ENCODE results near the gene EFL1. TPM values are rescaled to one million over a fixed set of nuclear protein-coding genes. Genes with fewer than 3 reads are reported as not detected.
A peak's percentile ranks its signal among the peaks of the same experiment; 100 is the strongest.
"Not testable (repeated sequence)": the region's sequence is repeated elsewhere in the genome, so short reads cannot be mapped to it uniquely, and the experiment has no call there.

The EFL1 gene
- total RNA-seq, 2 experiments from 2014 or later, result 20.8 to 23.1 TPM

DNA sequence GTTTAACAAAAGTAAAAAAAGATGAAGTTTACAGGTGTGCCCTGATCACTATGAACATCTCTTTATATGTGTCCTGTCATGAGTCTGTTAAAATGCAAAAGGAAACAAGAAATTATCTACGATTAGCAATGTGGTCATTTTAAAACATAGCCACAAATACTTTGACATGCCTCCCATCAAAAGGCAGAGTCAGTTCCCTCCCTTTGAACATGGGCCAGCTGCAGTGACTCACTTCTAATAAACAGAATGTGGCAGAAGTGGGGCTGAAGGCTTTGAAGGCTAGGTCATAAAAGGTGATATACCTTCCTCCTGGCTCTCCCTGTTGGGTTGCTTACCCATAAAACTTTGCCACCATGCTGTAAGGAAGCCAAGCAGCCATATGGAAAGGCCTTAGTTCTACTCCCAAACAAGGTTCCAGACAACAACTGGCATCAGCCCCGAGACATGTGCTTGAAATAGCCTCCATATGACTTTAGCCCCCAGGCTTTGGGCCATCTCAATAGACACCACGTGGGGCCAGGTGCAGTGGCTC, 52.4 kb downstream of the EFL1 start:
- CTCF ChIA-PET, result interaction anchor here (0.7 kb wide), 1 partner anchor 84 kb away, joined by 3 read pairs; no protein-coding TSS in a partner anchor
- H3K9me3 Mint-ChIP-seq, POLR2A ChIA-PET, H3K27ac Mint-ChIP-seq, H3K4me3 Mint-ChIP-seq, H3K4me1 Mint-ChIP-seq, H3K27me3 Mint-ChIP-seq, DNase-seq: not testable (repeated sequence)
- peaks cover 21% of the 10 kb centered on the region for H3K36me3 Mint-ChIP-seq (ENCODE audit: low read depth)

DNA sequence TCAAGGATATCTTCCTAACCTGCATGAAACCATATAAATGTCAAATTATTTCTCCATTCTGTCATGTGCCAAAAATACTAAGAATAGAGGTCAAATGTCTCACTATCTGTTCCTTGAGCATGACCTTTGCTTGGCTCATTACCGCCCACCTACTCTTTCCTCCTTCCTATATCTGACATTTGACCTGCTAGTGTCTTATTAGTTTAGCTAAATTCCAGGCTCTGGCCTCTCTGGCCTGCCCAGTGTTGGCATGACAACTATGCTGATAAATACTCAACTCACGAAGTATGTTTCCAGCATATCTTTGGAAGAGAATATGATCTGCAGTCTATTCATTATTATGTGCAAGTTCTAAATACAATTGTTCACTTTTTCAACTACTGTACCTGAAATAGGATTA, 58.0 kb downstream of the EFL1 start:
- POLR2A ChIA-PET, H3K27me3 Mint-ChIP-seq, H3K9me3 Mint-ChIP-seq: not testable (repeated sequence)

DNA sequence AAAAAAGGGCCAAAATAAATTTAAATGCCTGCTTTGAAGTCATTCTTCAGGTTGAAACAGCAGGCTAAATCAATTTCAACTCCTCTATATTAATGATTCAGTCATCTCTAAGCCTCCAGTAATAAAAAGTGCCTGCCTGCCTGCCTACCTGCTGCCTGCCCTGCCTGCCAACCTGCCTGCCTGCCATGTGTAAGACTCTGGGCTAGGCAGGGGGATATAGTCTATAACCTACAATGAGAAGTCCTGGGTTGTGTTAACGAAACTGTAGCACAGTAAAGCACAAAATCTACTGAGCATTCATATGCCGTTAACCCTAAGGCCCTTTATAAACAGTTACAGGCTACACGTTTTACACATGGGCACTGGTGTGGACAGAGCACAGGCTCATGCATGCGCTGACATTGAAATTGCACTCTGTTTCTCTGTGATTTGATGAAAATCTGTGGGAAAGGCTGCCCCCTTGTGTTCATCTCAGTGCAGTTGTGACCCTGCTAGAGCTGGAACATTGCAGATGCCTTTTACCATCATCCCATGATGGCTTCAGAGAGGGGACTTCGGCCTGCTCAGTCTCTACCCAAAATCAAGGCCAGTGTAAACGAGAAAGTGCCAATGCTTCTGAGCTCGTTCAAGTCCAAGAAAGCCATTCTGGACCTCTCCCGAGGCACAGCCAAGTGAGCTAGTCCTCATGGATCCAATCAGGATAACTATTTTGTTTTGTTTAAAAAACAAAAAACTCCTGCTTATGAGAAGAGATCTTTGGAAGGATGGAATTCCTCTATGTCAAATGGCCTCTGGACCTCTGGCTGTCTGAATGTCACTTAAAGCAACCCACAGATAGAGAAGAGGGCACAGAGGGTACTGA, 64.6 kb downstream of the EFL1 start:
- Mint-ChIP-seq H3K27ac (no peak overlapping the region), H3K4me1 (no peaks in the 10 kb centered on the region), H3K27me3 (no peaks in the 10 kb centered on the region)

More for the DNA sequence above, 58.0 kb downstream of the EFL1 start:
- H3K4me3 Mint-ChIP-seq, CTCF ChIA-PET, H3K4me1 Mint-ChIP-seq, DNase-seq, H3K27ac Mint-ChIP-seq: not testable (repeated sequence)
- H3K36me3 Mint-ChIP-seq (ENCODE audit: low read depth), result peaks cover 13% of the 10 kb centered on the region

DNA sequence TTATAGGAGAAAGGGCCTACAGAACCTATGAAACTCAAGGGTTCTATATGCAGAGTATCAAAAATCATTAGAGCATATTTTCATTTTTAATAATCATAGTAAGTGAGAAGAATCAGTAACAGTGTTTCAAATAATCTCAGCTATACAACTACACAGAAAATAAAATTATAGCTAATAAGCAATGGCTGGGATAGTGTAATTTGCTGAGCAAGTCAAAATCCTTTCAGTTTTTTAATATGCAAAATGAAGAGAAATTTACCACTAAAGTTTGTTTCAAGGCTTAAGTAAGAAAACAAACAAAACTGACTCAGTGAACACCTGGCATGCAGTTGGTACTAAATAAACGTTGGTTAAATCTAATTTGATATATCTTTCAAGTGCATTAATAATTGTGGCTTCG, 66.2 kb downstream of the EFL1 start:
- ChIA-PET CTCF (interaction anchor here (1.4 to 1.8 kb wide), 2 partner anchors 87 to 88 kb away, joined by 3 to 11 read pairs; no protein-coding TSS in a partner anchor), POLR2A (no interaction called here)
- no peak overlapping the region for H3K27ac Mint-ChIP-seq
- no peaks in the 10 kb centered on the region for H3K9me3 Mint-ChIP-seq
- H3K27me3 Mint-ChIP-seq, result no peaks in the 10 kb centered on the region
- peaks cover 2% of the 10 kb centered on the region for H3K4me1 Mint-ChIP-seq
- H3K36me3 Mint-ChIP-seq (ENCODE audit: low read depth), result no peaks in the 10 kb centered on the region
- no peak overlapping the region for H3K4me3 Mint-ChIP-seq
- DNase-seq, result no peak

More for the DNA sequence above, 64.6 kb downstream of the EFL1 start:
- CTCF ChIA-PET, result interaction anchor here (0.8 to 1.2 kb wide), 3 partner anchors 22 to 134 kb away, joined by 3 to 25 read pairs (median 3); no protein-coding TSS in a partner anchor
- Mint-ChIP-seq H3K9me3 (no peaks in the 10 kb centered on the region), H3K4me3 (no peak overlapping the region), H3K36me3 (ENCODE audit: low read depth) (no peaks in the 10 kb centered on the region)
- DNase-seq, result peak; percentile 61
- POLR2A ChIA-PET, result no interaction called here

DNA sequence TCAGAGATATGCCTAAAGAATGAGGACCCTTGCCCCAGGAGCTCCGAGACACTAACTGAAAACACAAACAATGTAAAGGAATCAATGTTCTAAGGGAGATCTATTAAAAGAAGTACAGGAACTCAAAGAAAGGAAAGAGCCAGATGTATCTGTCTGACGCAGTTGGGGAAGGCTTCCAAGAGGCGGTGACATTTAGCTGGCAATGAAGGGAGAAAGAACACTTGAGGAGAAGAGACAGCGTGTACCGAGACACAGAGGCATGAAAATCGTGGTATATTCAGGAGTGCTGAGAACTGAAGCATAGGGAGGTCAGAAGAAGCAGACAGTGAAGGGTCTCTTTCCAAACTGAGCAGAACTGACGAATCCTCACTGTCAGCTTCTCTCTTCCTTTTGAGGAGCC, 66.7 kb downstream of the EFL1 start:
- POLR2A ChIA-PET; H3K27me3 Mint-ChIP-seq; H3K4me3 Mint-ChIP-seq; DNase-seq; H3K9me3 Mint-ChIP-seq; H3K36me3 Mint-ChIP-seq (ENCODE audit: low read depth); H3K4me1 Mint-ChIP-seq; H3K27ac Mint-ChIP-seq: not testable (repeated sequence)
- CTCF ChIA-PET, result interaction anchor here (1.4 to 1.8 kb wide), 2 partner anchors 86 to 87 kb away, joined by 3 to 11 read pairs; no protein-coding TSS in a partner anchor

DNA sequence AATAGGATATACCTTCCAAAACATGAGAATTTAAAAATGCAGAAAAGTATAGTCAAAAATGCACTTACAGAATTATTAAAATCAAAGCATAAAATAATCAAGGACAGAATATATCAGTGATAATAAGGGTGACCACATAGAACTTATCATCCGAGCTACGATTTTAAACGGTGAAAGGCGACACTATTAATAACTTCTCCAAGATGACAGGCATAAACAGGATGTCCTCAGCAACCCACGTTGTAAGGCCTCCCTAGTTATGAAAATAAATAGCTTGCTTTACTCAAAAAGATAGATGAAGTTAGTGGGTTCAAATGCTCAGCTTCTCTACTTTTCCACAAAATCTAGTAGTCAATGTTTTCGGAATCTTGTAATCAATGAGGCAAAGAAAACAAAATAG, 68.0 kb downstream of the EFL1 start:
- H3K4me3 Mint-ChIP-seq, POLR2A ChIA-PET: not testable (repeated sequence)
- CTCF ChIA-PET, result interaction anchor here (1.5 kb wide), 2 partner anchors 54 to 86 kb away, joined by 4 to 5 read pairs; no protein-coding TSS in a partner anchor

DNA sequence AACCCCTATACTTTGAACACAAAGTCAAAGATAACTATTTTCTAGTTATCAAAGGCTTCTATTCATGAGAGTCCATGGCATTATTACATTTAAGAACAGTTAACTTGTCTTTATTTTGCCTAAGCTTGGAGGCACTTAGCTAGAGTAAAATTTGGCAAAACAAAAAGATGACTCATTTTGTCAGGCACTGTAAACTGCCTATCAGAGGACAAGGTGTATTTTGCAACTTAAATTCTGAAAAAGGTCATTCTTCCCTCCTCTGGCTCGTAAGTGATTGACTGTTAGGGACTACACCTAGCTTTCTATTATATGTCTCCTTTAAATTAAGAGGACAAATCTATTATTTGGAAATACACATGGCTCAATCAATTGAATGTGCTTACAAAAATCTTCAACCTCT, 69.1 kb downstream of the EFL1 start:
- POLR2A ChIA-PET; H3K4me1 Mint-ChIP-seq; H3K27ac Mint-ChIP-seq; H3K27me3 Mint-ChIP-seq; DNase-seq; H3K9me3 Mint-ChIP-seq; H3K4me3 Mint-ChIP-seq; H3K36me3 Mint-ChIP-seq (ENCODE audit: low read depth): not testable (repeated sequence)
- CTCF ChIA-PET, result interaction anchor here (1.4 kb wide), 1 partner anchor 22 kb away, joined by 3 read pairs; no protein-coding TSS in a partner anchor

More for the DNA sequence above, 68.0 kb downstream of the EFL1 start:
- not testable (repeated sequence) for DNase-seq; H3K27me3 Mint-ChIP-seq; H3K4me1 Mint-ChIP-seq; H3K27ac Mint-ChIP-seq; H3K9me3 Mint-ChIP-seq; H3K36me3 Mint-ChIP-seq (ENCODE audit: low read depth)

DNA sequence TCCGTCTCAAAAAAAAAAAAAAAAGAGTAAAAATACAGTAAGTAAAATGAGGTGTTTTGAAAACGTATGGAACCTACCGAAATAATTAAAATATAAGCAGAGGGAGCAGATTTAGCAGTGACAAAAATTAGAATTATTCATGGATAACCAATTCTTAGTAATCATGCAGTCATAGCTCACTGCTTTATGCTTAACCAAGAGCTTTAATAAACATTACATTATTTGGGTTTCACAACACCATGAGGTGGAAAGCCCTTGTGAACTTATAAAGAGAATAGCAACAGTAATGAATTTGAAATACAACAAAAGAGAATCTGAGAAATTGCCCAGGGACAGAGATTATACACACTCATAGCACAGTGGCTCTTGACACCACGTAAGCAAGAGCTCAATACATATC, 70.1 kb downstream of the EFL1 start:
- DNase-seq; H3K4me1 Mint-ChIP-seq; H3K9me3 Mint-ChIP-seq; H3K27me3 Mint-ChIP-seq; H3K4me3 Mint-ChIP-seq; H3K27ac Mint-ChIP-seq; H3K36me3 Mint-ChIP-seq (ENCODE audit: low read depth): not testable (repeated sequence)
- POLR2A ChIA-PET, result interaction anchor here (0.6 kb wide), 1 partner anchor 10 kb away, joined by 3 read pairs; no protein-coding TSS in a partner anchor
- CTCF ChIA-PET, result interaction anchor here (1.2 to 1.4 kb wide), 2 partner anchors 21 to 58 kb away, joined by 3 to 4 read pairs; no protein-coding TSS in a partner anchor

DNA sequence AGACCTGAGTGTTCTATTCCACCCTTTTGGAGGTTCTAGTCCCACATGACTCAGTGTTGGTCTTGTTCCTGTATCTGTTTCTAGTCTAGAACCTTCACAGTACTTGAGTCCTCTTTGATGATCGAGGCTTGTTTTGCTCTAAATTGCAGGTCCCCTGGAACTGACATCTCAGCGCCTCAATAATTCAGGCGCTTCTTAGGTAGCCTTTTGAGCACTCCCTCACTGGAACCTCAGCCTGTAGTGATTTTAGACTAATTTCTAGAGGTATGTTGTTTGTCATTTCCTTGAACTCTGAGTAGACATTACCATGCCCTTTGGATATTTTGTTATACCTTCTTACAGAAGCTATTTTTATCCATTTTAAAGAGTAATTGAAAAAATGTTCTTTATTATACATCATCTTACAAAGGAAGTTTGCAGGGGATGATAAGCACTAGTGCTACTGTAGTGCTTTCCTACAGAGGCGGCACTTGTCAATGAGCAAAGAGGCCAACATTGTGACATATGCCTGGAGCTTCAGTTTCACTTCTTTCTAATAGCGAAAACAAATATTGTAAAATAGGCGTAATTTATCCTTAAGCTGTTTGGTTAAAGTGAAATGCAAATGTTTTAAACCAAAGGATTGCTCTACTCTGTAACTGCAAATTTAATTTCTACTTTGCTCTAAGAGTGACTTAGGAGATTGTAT, 75.7 kb downstream of the EFL1 start:
- Mint-ChIP-seq H3K36me3 (ENCODE audit: low read depth) (peaks cover 3% of the 10 kb centered on the region), H3K4me1 (peaks cover 2% of the 10 kb centered on the region), H3K4me3 (no peak overlapping the region), H3K27ac (no peak overlapping the region), H3K9me3 (no peaks in the 10 kb centered on the region), H3K27me3 (no peaks in the 10 kb centered on the region)
- CTCF ChIA-PET, result interaction anchor here (1.0 kb wide), 1 partner anchor 47 kb away, joined by 3 read pairs; no protein-coding TSS in a partner anchor
- no peak for DNase-seq
- POLR2A ChIA-PET, result no interaction called here

DNA sequence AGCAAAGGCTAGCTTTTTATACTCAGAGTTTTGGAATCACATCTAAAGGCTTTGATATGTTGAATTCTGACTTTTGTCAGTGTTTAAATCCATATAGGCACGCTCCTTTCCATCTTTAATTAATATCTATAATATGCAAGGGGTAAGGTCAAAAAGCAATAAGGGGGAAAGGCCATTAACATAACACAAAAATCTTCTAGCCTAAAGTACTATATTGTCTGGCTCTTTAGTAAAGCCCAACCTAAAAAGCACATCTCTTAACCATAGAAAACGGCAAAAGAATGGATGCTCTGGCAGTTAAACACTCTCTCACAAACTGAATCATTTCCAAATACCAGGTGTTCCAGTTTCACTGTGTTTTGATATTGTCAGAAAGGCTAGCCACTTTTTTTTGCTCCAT, 76.4 kb downstream of the EFL1 start:
- H3K27ac Mint-ChIP-seq, result no peak overlapping the region
- H3K36me3 Mint-ChIP-seq (ENCODE audit: low read depth), result peaks cover 3% of the 10 kb centered on the region
- ChIA-PET POLR2A (no interaction called here), CTCF (no interaction called here)
- H3K9me3 Mint-ChIP-seq, result no peaks in the 10 kb centered on the region
- H3K4me3 Mint-ChIP-seq, result no peak overlapping the region
- no peak for DNase-seq
- H3K27me3 Mint-ChIP-seq, result no peaks in the 10 kb centered on the region
- no peaks in the 10 kb centered on the region for H3K4me1 Mint-ChIP-seq

DNA sequence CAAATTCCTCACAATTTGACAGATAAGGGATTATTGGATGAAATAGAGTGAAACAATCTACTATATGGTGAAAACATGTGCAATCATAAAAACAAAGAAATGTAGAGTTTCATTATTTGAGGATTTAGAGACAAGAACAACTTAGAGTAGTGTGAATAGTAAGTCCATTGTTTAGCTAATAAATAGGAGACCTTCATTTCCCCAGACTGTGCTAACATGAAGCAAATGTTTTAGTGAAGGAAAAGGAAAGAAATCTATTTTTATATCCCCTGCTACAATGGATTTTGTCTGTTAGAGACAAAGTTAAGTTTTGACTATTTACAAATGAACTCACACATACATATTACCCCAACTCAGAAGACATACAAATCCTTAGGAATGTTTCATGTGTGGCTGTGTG, 77.8 kb downstream of the EFL1 start:
- DNase-seq, result no peak
- no peak overlapping the region for H3K27ac Mint-ChIP-seq
- no peaks in the 10 kb centered on the region for H3K27me3 Mint-ChIP-seq
- H3K4me1 Mint-ChIP-seq, result no peaks in the 10 kb centered on the region
- H3K36me3 Mint-ChIP-seq (ENCODE audit: low read depth), result no peaks in the 10 kb centered on the region
- POLR2A ChIA-PET, result no interaction called here
- H3K4me3 Mint-ChIP-seq, result no peak overlapping the region
- CTCF ChIA-PET, result no interaction called here
- no peaks in the 10 kb centered on the region for H3K9me3 Mint-ChIP-seq

DNA sequence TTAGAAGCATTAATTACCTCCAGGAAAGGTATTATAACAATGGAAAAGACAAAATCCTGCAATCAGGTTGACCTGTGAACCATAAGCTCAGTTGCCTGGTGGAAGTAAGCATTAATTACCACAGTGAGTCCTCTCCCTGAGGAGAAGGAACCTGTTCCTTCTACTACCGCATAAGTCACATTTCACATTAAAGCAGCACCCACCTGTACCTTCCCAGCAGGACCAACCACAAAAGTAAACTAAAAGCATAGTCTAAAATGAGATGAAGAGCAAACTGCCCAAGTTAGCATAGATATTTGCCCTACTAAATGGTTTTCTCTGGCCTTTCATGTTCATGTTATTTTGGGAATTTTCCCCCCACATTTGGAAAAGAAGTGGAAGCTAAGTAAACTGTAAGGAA, 78.2 kb downstream of the EFL1 start:
- Mint-ChIP-seq H3K36me3 (ENCODE audit: low read depth) (no peaks in the 10 kb centered on the region), H3K27ac (no peak overlapping the region), H3K4me1 (no peaks in the 10 kb centered on the region), H3K9me3 (no peaks in the 10 kb centered on the region), H3K4me3 (no peak overlapping the region), H3K27me3 (no peaks in the 10 kb centered on the region)
- ChIA-PET CTCF (no interaction called here), POLR2A (no interaction called here)
- no peak for DNase-seq
